OCI-LY7 (cell line): ENCODE measurements around the gene PAK4. TPM values are rescaled to one million over a fixed set of nuclear protein-coding genes. Genes with fewer than 3 reads are reported as not detected.

Experiments
- BruUV-seq: library from RNA; stranded (reverse); fragments of 400-500 nt; replicated peaks from 2 replicates; lab custom pipeline; 2021; lab: Mats Ljungman, UMichigan
- CTCF ChIA-PET: fragments of 300-600 bp; sonication (Branson Sonifier 250); formaldehyde crosslinking; loops from one replicate; lab custom pipeline; 2022; ENCODE audit warnings: antibody characterized with exemption; ENCODE audit not compliant: unreplicated experiment; lab: Charles Lee
- POLR2A ChIA-PET: fragments of 300-600 bp; sonication (Branson Sonifier 250); formaldehyde crosslinking; loops from one replicate; lab custom pipeline; 2022; ENCODE audit warnings: antibody characterized with exemption; lab: Charles Lee
- DNase-seq: peaks from one replicate; pipeline ENCODE4 v3.0.0-alpha.2; 2015; ENCODE audit warnings: low spot score
- H2AFZ ChIP-seq: fragments of 200-600 bp; sonication (generic), shearing (Covaris generic); 2 replicates; pipeline ENCODE4 v1.6.1; 2014; ENCODE audit warnings: mild to moderate bottlenecking, antibody characterized with exemption, low read length, moderate library complexity
- H3K27ac ChIP-seq: fragments of 200-600 bp; sonication (generic); 2 replicates; pipeline ENCODE4 v1.5.1; 2014; ENCODE audit warnings: mixed run types, low read depth, mild to moderate bottlenecking, moderate library complexity, low read length, inconsistent platforms; ENCODE audit not compliant: poor library complexity, severe bottlenecking
- H3K36me3 ChIP-seq: fragments of 200-600 bp; sonication (generic); 2 replicates; pipeline ENCODE4 v1.6.1; 2014; ENCODE audit warnings: mild to moderate bottlenecking, antibody characterized with exemption, low read length, moderate library complexity, mixed read lengths; ENCODE audit not compliant: insufficient read depth
- H3K4me1 ChIP-seq: fragments of 200-600 bp; sonication (generic); 2 replicates; pipeline ENCODE4 v1.5.1; 2014; ENCODE audit warnings: mild to moderate bottlenecking, low read length; ENCODE audit not compliant: insufficient read depth, poor library complexity, severe bottlenecking
- H3K4me2 ChIP-seq: fragments of 200-600 bp; sonication (generic); 2 replicates; pipeline ENCODE4 v1.6.1; 2014; ENCODE audit warnings: mild to moderate bottlenecking, low read length
- H3K4me3 ChIP-seq: fragments of 200-600 bp; sonication (generic); 2 replicates; pipeline ENCODE4 v1.5.1; 2014; ENCODE audit warnings: mild to moderate bottlenecking, low read depth, low read length; ENCODE audit not compliant: poor library complexity, severe bottlenecking
- H3K79me2 ChIP-seq: fragments of 200-600 bp; sonication (generic); 2 replicates; pipeline ENCODE4 v1.6.1; 2016; ENCODE audit warnings: low read depth, mild to moderate bottlenecking, low read length, moderate library complexity, mixed read lengths; ENCODE audit not compliant: insufficient read depth
- H3K9me2 ChIP-seq: fragments of 200-600 bp; sonication (generic); 2 replicates; pipeline ENCODE4 v1.6.1; 2016; ENCODE audit warnings: mild to moderate bottlenecking, low read length, mixed read lengths; ENCODE audit not compliant: insufficient read depth
- H3K9me3 ChIP-seq: fragments of 200-600 bp; sonication (generic); 2 replicates; pipeline ENCODE4 v1.6.1; 2014; ENCODE audit warnings: mild to moderate bottlenecking, mixed run types, low read length, mixed read lengths
- H4K20me1 ChIP-seq: fragments of 200-600 bp; sonication (generic); 2 replicates; pipeline ENCODE4 v1.6.1; 2014; ENCODE audit warnings: mild to moderate bottlenecking, antibody characterized with exemption, low read length, moderate library complexity, mixed read lengths; ENCODE audit not compliant: insufficient read depth
- EZH2phosphoT487 ChIP-seq: fragments of 200-600 bp; sonication (generic); IDR thresholded peaks from 2 replicates; pipeline ENCODE4 v1.6.1; 2018; ENCODE audit warnings: low read depth, borderline replicate concordance, mild to moderate bottlenecking, mixed run types, antibody characterized with exemption, low read length, moderate library complexity, mixed read lengths
- intact Hi-C: fragments of 100-400 bp; cut with micrococcal nuclease; formaldehyde crosslinking; loops from one replicate; pipeline ENCODE4 v1.10.0; 2022; ENCODE audit not compliant: unreplicated experiment
- total RNA-seq, 2 experiments: library from RNA; depleted of rRNA in 1 of 2; stranded (reverse); fragments of >200 nt in 1 of 2; shearing (Covaris generic) in 1 of 2; gene quantifications; 2 replicates each; pipeline ENCODE4 v1.2.3, GENCODE V29; 2014 to 2022
- TF ChIP-seq, protein P1 (sequence below): fragments of 200-600 bp; sonication (generic); conservative IDR thresholded peaks from 2 replicates; pipeline ENCODE4 v1.5.1; 2014; ENCODE audit warnings: mild to moderate bottlenecking, antibody characterized with exemption, low read length, moderate library complexity, mixed read lengths

The PAK4 gene
- total RNA-seq, 2 experiments from 2014 or later = 7.8 to 26.7 TPM

DNA sequence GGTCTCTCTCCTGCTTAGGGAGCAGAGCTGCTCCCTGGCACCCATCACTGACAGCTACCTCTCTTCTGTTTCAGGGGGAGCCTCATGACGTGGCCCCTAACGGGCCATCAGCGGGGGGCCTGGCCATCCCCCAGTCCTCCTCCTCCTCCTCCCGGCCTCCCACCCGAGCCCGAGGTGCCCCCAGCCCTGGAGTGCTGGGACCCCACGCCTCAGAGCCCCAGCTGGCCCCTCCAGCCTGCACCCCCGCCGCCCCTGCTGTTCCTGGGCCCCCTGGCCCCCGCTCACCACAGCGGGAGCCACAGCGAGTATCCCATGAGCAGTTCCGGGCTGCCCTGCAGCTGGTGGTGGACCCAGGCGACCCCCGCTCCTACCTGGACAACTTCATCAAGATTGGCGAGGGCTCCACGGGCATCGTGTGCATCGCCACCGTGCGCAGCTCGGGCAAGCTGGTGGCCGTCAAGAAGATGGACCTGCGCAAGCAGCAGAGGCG, 48.0 kb downstream of the PAK4 start:
- no peak for DNase-seq
- Histone ChIP-seq H2AFZ (no peak overlapping the region), H3K79me2 (no peaks in the 10 kb centered on the region), H3K4me2 (no peak overlapping the region), H3K27ac (no peak overlapping the region), H3K4me1 (no peaks in the 10 kb centered on the region), H3K9me2 (no peaks in the 10 kb centered on the region), H3K9me3 (no peaks in the 10 kb centered on the region), H4K20me1 (no peaks in the 10 kb centered on the region), H3K4me3 (no peak overlapping the region), H3K36me3 (0 out of 2 replicates have a peak, but pooled peaks cover 4% of the 10 kb centered on the region)
- ChIA-PET POLR2A (no interaction called here), CTCF (no interaction called here)
- no TSS peak for BruUV-seq
- TF ChIP-seq EZH2phosphoT487 = no peak
- TF ChIP-seq, protein P1, sequence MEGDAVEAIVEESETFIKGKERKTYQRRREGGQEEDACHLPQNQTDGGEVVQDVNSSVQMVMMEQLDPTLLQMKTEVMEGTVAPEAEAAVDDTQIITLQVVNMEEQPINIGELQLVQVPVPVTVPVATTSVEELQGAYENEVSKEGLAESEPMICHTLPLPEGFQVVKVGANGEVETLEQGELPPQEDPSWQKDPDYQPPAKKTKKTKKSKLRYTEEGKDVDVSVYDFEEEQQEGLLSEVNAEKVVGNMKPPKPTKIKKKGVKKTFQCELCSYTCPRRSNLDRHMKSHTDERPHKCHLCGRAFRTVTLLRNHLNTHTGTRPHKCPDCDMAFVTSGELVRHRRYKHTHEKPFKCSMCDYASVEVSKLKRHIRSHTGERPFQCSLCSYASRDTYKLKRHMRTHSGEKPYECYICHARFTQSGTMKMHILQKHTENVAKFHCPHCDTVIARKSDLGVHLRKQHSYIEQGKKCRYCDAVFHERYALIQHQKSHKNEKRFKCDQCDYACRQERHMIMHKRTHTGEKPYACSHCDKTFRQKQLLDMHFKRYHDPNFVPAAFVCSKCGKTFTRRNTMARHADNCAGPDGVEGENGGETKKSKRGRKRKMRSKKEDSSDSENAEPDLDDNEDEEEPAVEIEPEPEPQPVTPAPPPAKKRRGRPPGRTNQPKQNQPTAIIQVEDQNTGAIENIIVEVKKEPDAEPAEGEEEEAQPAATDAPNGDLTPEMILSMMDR = no peak
- intact Hi-C loops = no loop called here

DNA sequence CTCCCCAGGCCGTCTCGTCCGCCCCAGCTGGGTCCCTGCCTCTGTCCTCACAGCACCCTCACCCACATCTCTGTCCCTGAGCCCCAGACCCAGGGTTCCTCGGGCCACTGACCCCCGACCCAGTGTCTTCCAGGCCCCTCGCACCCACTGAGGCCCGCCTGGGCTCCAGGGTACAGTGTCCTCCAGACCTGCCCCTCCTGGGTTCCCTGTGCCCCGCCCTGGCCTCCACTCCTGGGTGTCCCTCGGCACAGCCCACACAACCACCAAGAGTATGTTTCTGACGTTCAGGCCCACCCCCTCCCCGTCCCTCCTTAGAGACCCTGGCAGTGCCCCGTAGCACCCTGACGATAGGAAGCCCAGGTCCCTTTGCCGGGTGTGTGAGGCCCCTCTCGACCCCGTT, 48.6 kb downstream of the PAK4 start:
- DNase-seq = no peak
- H3K9me2 ChIP-seq = no peaks in the 10 kb centered on the region
- ChIA-PET POLR2A (interaction anchor here (0.7 kb wide), 1 partner anchor 380 kb away, joined by 3 read pairs; no protein-coding TSS in a partner anchor), CTCF (no interaction called here)
- H3K4me2 ChIP-seq = no peak overlapping the region
- H3K79me2 ChIP-seq = no peaks in the 10 kb centered on the region
- intact Hi-C loops = no loop called here
- H3K4me3 ChIP-seq = no peak overlapping the region
- no TSS peak for BruUV-seq
- H3K4me1 ChIP-seq = no peaks in the 10 kb centered on the region
- no peaks in the 10 kb centered on the region for H4K20me1 ChIP-seq
- TF ChIP-seq, protein P1 = no peak
- no peak for TF ChIP-seq EZH2phosphoT487
- no peak overlapping the region for H3K27ac ChIP-seq
- H2AFZ ChIP-seq = no peak overlapping the region
- H3K36me3 ChIP-seq = 0 out of 2 replicates have a peak, but pooled peaks cover 4% of the 10 kb centered on the region
- no peaks in the 10 kb centered on the region for H3K9me3 ChIP-seq
